Skeletal muscle satellite cell (primary cell): Measurements from ENCODE around the gene PIAS1.
A peak's percentile ranks its signal among the peaks of the same experiment; 100 is the strongest.
"Not testable (repeated sequence)": the region's sequence is repeated elsewhere in the genome, so short reads cannot be mapped to it uniquely, and the experiment has no call there.

Source experiments
- H3K27me3 ChIP-seq: 2 replicates; pipeline ENCODE4 v1.7.0; 2013; ENCODE audit warnings: low read length; ENCODE audit not compliant: control insufficient read depth, insufficient read depth
- H3K36me3 ChIP-seq: 2 replicates; pipeline ENCODE4 v1.7.0; 2013; ENCODE audit warnings: mild to moderate bottlenecking, control low read depth, low read length; ENCODE audit not compliant: insufficient read depth
- H3K4me1 ChIP-seq: 2 replicates; pipeline ENCODE4 v1.7.0; 2013; ENCODE audit warnings: low read length; ENCODE audit not compliant: control insufficient read depth, insufficient read depth
- H3K4me2 ChIP-seq: 2 replicates; pipeline ENCODE4 v1.7.0; 2013; ENCODE audit warnings: mild to moderate bottlenecking, low read length
- H3K4me3 ChIP-seq: 2 replicates; pipeline ENCODE4 v1.7.0; 2013; ENCODE audit warnings: low read length
- H3K9ac ChIP-seq: 2 replicates; pipeline ENCODE4 v1.7.0; 2013; ENCODE audit warnings: mild to moderate bottlenecking, low read depth, low read length, moderate library complexity
- H3K9me3 ChIP-seq: replicated peaks from 2 replicates; pipeline ENCODE4 v1.7.0; 2013; ENCODE audit warnings: mild to moderate bottlenecking, control low read depth, low read length

PIAS1 gene

DNA sequence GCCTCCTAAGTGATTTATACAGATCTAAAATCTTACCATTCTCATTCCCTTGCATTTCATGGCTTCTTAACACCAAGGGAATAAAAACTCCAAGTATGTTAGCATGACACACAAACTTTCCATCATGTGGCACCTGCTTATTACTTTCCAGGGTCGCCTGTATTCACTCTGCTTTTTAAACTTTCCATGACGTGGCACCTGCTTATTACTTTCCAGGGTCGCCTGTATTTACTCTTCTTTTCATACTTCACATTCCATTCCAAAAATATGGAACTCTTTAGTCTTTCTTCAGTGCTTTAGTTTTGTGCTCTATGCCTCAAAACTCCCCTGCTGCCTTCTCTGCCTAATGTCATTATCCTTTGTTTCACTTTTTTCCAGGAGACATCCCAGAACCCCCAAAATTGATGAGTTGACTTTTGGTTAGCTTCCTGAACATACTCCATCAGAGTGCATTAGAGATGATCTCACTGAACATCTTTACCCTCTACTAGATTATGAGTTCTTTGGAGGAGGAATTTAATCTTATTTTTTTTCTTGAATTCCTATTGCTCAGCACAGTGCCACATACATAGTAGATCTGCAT, 104.0 kb downstream of the PIAS1 start:
- H3K9me3 ChIP-seq = no peaks in the 10 kb centered on the region
- peaks cover 25% of the 10 kb centered on the region for H3K36me3 ChIP-seq
- H3K4me3 ChIP-seq = no peak overlapping the region
- no peak overlapping the region for H3K4me2 ChIP-seq
- H3K9ac ChIP-seq = no peak overlapping the region
- no peaks in the 10 kb centered on the region for H3K4me1 ChIP-seq
- H3K27me3 ChIP-seq = no peaks in the 10 kb centered on the region

DNA sequence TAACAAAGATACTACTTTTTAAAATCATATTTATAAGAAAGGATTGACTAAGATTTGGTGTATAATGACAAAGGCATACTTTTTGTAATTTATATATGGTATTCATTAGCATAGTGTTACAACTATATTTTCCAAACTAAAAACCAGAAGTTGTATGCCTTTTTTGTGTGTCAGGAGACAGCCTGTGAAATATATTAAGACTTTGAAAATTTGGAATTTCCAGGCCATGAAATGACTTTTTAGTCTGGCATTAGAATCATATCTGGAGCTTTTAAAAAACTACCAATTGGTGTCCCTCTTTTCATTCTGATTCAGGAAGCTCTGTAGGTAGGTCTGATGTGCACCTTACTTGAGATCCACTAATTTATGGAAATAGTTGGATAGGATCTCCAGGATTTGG, 109.1 kb downstream of the PIAS1 start:
- peaks cover 29% of the 10 kb centered on the region for H3K36me3 ChIP-seq
- H3K9me3 ChIP-seq = no peaks in the 10 kb centered on the region
- H3K9ac ChIP-seq = no peak overlapping the region
- H3K4me2 ChIP-seq = no peak overlapping the region
- H3K4me1 ChIP-seq = no peaks in the 10 kb centered on the region
- H3K4me3 ChIP-seq = no peak overlapping the region
- no peaks in the 10 kb centered on the region for H3K27me3 ChIP-seq

DNA sequence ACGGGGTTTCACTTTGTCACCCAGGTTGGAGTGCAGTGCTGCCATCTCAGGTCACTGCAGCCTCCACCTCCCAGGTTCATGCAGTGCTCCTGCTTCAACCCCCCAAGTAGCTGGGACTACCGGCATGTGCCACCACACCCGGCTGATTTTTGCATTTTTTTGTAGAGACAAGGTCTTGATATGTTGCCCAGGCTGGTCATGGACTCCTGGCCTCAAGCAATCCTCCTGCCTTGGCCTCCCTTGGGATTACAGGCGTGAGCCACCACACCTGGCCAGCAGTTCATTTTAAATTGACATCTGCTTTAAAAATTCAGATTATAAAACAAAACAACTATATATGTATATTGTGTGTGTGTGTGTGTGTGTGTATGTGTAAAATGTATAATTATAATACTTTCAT, 112.7 kb downstream of the PIAS1 start:
- H3K36me3 ChIP-seq = peaks cover 14% of the 10 kb centered on the region
- H3K27me3 ChIP-seq = no peaks in the 10 kb centered on the region
- H3K9ac ChIP-seq = no peak overlapping the region
- no peak overlapping the region for H3K4me3 ChIP-seq
- no peak overlapping the region for H3K4me2 ChIP-seq
- no peaks in the 10 kb centered on the region for H3K4me1 ChIP-seq
- H3K9me3 ChIP-seq = no peaks in the 10 kb centered on the region

- not testable (repeated sequence) for H3K4me3 ChIP-seq, H3K9ac ChIP-seq, H3K9me3 ChIP-seq, H3K4me2 ChIP-seq, H3K4me1 ChIP-seq, H3K27me3 ChIP-seq
- peaks cover 12% of the 10 kb centered on the region for H3K36me3 ChIP-seq
These were observed 117.9 kb downstream of the PIAS1 start for GRCh38 chr15:68172037-68172436.

GRCh38 chr15:68173119-68173518, 119.0 kb downstream of the PIAS1 start:
- H3K9me3 ChIP-seq = no peaks in the 10 kb centered on the region
- H3K4me2 ChIP-seq = no peak overlapping the region
- H3K9ac ChIP-seq = no peak overlapping the region
- no peaks in the 10 kb centered on the region for H3K4me1 ChIP-seq
- H3K27me3 ChIP-seq = no peaks in the 10 kb centered on the region
- no peak overlapping the region for H3K4me3 ChIP-seq
- H3K36me3 ChIP-seq = peaks cover 22% of the 10 kb centered on the region

DNA sequence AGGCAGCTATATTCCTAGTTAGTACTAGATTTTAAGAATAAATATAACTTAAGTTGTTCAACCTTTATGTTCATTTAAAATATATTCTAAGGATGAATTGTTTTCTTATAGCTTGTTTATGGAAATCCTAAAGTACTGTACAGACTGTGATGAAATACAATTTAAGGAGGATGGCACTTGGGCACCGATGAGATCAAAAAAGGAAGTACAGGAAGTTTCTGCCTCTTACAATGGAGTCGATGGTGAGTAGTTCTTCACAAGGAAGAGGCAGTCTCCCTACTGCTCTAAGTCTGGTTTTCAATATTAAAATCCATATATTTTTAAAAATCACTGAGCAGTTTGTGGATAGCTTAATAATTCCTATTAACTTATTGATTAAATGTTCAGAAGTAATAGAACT, 121.4 kb downstream of the PIAS1 start:
- no peaks in the 10 kb centered on the region for H3K27me3 ChIP-seq
- H3K9me3 ChIP-seq = no peaks in the 10 kb centered on the region
- H3K9ac ChIP-seq = no peak overlapping the region
- H3K4me3 ChIP-seq = no peak overlapping the region
- H3K36me3 ChIP-seq = peaks cover 25% of the 10 kb centered on the region
- no peak overlapping the region for H3K4me2 ChIP-seq
- H3K4me1 ChIP-seq = no peaks in the 10 kb centered on the region

- H3K4me2 ChIP-seq = no peak overlapping the region
- H3K9ac ChIP-seq = no peak overlapping the region
- H3K9me3 ChIP-seq = no peaks in the 10 kb centered on the region
- no peaks in the 10 kb centered on the region for H3K4me1 ChIP-seq
- H3K4me3 ChIP-seq = no peak overlapping the region
- H3K36me3 ChIP-seq = peaks cover 32% of the 10 kb centered on the region
- H3K27me3 ChIP-seq = no peaks in the 10 kb centered on the region
These were observed 122.5 kb downstream of the PIAS1 start for GRCh38 chr15:68176601-68177000.

DNA sequence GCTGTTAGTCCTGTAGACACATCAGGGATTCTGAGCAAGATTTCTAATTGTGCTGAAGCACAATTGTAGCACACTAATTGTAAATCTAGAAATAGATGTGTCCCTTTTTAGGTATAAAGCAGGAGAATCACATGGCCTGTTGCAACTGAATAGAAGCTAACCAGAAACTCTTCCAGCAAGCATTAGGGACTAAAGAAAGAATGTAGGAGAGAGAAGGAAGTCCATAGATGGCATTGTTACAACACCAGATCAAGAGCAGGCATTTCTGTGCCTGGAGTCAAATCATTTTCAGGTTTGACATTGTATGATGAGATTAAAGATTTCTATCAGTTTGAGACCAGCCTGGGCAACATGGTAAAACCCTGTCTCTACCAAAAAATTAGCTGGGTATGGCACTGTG, 123.6 kb downstream of the PIAS1 start:
- Histone ChIP-seq H3K4me1 (no peaks in the 10 kb centered on the region), H3K27me3 (no peaks in the 10 kb centered on the region), H3K9ac (no peak overlapping the region), H3K4me3 (no peak overlapping the region), H3K9me3 (no peaks in the 10 kb centered on the region), H3K36me3 (peaks cover 35% of the 10 kb centered on the region), H3K4me2 (no peak overlapping the region)

GRCh38 chr15:68183616-68184315, 129.7 kb downstream of the PIAS1 start:
- Histone ChIP-seq H3K9me3 (no peaks in the 10 kb centered on the region), H3K4me3 (no peak overlapping the region), H3K36me3 (peaks cover 35% of the 10 kb centered on the region), H3K4me2 (no peak overlapping the region), H3K9ac (no peak overlapping the region), H3K4me1 (peaks cover 23% of the 10 kb centered on the region), H3K27me3 (no peaks in the 10 kb centered on the region)

GRCh38 chr15:68184616-68185480, 130.7 kb downstream of the PIAS1 start:
- H3K36me3 ChIP-seq = peaks cover 40% of the 10 kb centered on the region
- H3K9me3 ChIP-seq = no peaks in the 10 kb centered on the region
- H3K9ac ChIP-seq = no peak overlapping the region

DNA sequence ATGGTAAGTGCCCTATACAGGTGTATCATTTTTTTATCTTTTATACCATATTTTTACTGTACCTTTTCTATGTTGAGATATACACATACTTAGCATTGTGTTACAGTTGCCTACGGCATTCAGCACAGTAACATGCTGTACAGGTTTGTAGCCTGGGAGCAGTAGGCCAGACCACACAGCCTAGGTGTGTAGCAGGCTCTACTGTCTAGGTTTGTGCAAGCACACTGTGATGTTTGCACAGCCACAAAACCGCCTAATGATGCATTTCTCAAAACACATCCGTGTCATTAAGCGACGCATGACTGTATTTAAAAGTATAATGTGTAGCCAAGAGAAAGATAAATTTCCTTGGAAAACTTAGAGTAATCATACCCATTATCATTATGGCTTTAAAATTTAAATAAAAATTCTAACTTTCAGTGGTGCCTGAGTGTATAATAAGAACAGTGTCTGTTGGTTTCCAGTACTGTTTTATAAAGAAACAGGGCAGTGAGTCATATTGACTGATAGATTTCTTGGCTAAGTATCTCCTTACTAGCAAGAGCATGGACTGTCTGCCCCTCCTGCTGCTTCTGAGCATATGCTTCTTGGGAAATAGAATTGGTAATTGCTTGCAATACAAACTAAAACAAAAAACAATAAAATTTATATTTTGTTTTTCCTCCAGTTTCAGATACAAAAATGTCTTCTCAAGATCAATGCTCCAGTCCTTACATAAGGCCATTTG, 132.7 kb downstream of the PIAS1 start:
- no peaks in the 10 kb centered on the region for H3K27me3 ChIP-seq
- H3K4me1 ChIP-seq = peaks cover 23% of the 10 kb centered on the region
- H3K36me3 ChIP-seq = peaks cover 44% of the 10 kb centered on the region
- no peak overlapping the region for H3K4me3 ChIP-seq
- H3K4me2 ChIP-seq = peak overlapping the region; percentile 75
- no peaks in the 10 kb centered on the region for H3K9me3 ChIP-seq
- no peak overlapping the region for H3K9ac ChIP-seq

More at GRCh38 chr15:68184616-68185480, 130.7 kb downstream of the PIAS1 start:
- no peaks in the 10 kb centered on the region for H3K27me3 ChIP-seq
- no peak overlapping the region for H3K4me2 ChIP-seq
- peaks cover 23% of the 10 kb centered on the region for H3K4me1 ChIP-seq
- no peak overlapping the region for H3K4me3 ChIP-seq
